DMS 273 (cell line): ENCODE results near the gene RASGEF1C.
"Not testable (repeated sequence)": the region's sequence is repeated elsewhere in the genome, so short reads cannot be mapped to it uniquely, and the experiment has no call there.

Source experiments
- DNase-seq: peaks from one replicate; lab custom pipeline; 2025; ENCODE audit not compliant: unreplicated experiment; lab: John Stamatoyannopoulos, UW

RASGEF1C gene

GRCh38 chr5:180124662-180125061 is 84.3 kb downstream of the RASGEF1C start:
- DNase-seq = not testable (repeated sequence)

- DNase-seq = no peak
These were observed 86.1 kb downstream of the RASGEF1C start for GRCh38 chr5:180122875-180123274.

- no peak for DNase-seq
These were observed 87.1 kb downstream of the RASGEF1C start for GRCh38 chr5:180121826-180122413.

GRCh38 chr5:180120237-180121101 is 88.5 kb downstream of the RASGEF1C start:
- DNase-seq = no peak

GRCh38 chr5:180119903-180120236 is 89.1 kb downstream of the RASGEF1C start:
- DNase-seq = no peak

- DNase-seq = no peak
These were observed 89.7 kb downstream of the RASGEF1C start for GRCh38 chr5:180119031-180119902.

GRCh38 chr5:180118391-180118791 is 90.6 kb downstream of the RASGEF1C start:
- DNase-seq = no peak

- peak; percentile 67 for DNase-seq
These were observed 91.8 kb downstream of the RASGEF1C start for GRCh38 chr5:180117000-180117725.

GRCh38 chr5:180116077-180116999 is 92.7 kb downstream of the RASGEF1C start:
- no peak for DNase-seq

GRCh38 chr5:180115326-180116076 is 93.5 kb downstream of the RASGEF1C start:
- no peak for DNase-seq

- DNase-seq = no peak
These were observed 94.6 kb downstream of the RASGEF1C start for GRCh38 chr5:180114304-180115003.

- no peak for DNase-seq
These were observed 95.2 kb downstream of the RASGEF1C start for GRCh38 chr5:180113660-180114303.

- no peak for DNase-seq
These were observed 96.7 kb downstream of the RASGEF1C start for GRCh38 chr5:180112181-180112861.

GRCh38 chr5:180111273-180112002 is 97.6 kb downstream of the RASGEF1C start:
- no peak for DNase-seq

GRCh38 chr5:180109920-180110319 is 99.1 kb downstream of the RASGEF1C start:
- no peak for DNase-seq

- DNase-seq = no peak
These were observed 102.0 kb downstream of the RASGEF1C start for GRCh38 chr5:180107005-180107404.

GRCh38 chr5:180105827-180106312 is 103.1 kb downstream of the RASGEF1C start:
- DNase-seq = no peak
